Suprapubic skin (tissue), 4 donors: ENCODE results near the gene MRPL30. TPM values are rescaled to one million over a fixed set of nuclear protein-coding genes. Genes with fewer than 3 reads are reported as not detected.
A peak's percentile ranks its signal among the peaks of the same experiment; 100 is the strongest.
"Not testable (repeated sequence)": the region's sequence is repeated elsewhere in the genome, so short reads cannot be mapped to it uniquely, and the experiment has no call there.

ENCODE experiments used
- DNase-seq, 2 donors: peaks; one replicate each; pipeline ENCODE4 v3.0.0-alpha.2; 2019; ENCODE audit warnings: low spot score in 2 of 2
- H3K27ac ChIP-seq: fragments of 200-600 bp; sonication (generic); one replicate; pipeline ENCODE4 v1.5.1; 2019
- H3K27me3 ChIP-seq: fragments of 200-600 bp; sonication (generic); one replicate; pipeline ENCODE4 v1.5.1; 2019
- H3K36me3 ChIP-seq: fragments of 200-600 bp; sonication (generic); one replicate; pipeline ENCODE4 v1.5.1; 2019
- H3K4me1 ChIP-seq: fragments of 200-600 bp; sonication (generic); one replicate; pipeline ENCODE4 v1.5.1; 2019
- H3K4me3 ChIP-seq: fragments of 200-600 bp; sonication (generic); one replicate; pipeline ENCODE4 v1.5.1; 2019; ENCODE audit warnings: mild to moderate bottlenecking
- H3K9me3 ChIP-seq: fragments of 200-600 bp; sonication (generic); one replicate; pipeline ENCODE4 v1.5.1; 2019
- CTCF ChIP-seq, 2 donors: fragments of 200-600 bp in 1 of 2; fragments of 450-650 bp in 1 of 2; sonication (generic) in 1 of 2; IDR thresholded peaks; one replicate each; pipeline ENCODE4 v1.5.1; 2016 to 2019; ENCODE audit warnings: antibody characterized with exemption in 2 of 2, mild to moderate bottlenecking in 1 of 2, moderate library complexity in 1 of 2
- EP300 ChIP-seq: sonication (generic); formaldehyde crosslinking; IDR thresholded peaks from one replicate; pipeline ENCODE4 v1.6.1; 2017; ENCODE audit warnings: antibody characterized with exemption
- POLR2A ChIP-seq, 2 donors: fragments of 450-650 bp; IDR thresholded peaks; one replicate each; pipeline ENCODE4 v1.6.1; 2017; ENCODE audit warnings: antibody characterized with exemption in 2 of 2, mild to moderate bottlenecking in 2 of 2, moderate library complexity in 2 of 2
- POLR2AphosphoS5 ChIP-seq, 3 donors: sonication (generic); formaldehyde crosslinking; IDR thresholded peaks; one replicate each; pipeline ENCODE4 v1.6.1; 2017; ENCODE audit warnings: antibody characterized with exemption in 3 of 3
- WGBS: methylation state at CpG from one replicate; pipeline ENCODE4 v1.1.5; 2018; 5-methylcytosine and 5-hydroxymethylcytosine counted together
- total RNA-seq, 4 donors: library from RNA; depleted of rRNA; stranded (reverse); fragments of >200 nt; gene quantifications; one replicate each; pipeline ENCODE4 v1.1.0, GENCODE V29; 2016

MRPL30 gene
- total RNA-seq, result 10 to 100 TPM; 19.4 to 32.3 (median 28.1) TPM

GRCh38 chr2:99180755-99181623 is at the start of gene MRPL30, which contains the start of gene MITD1:
MRPL30 (plus strand) TSS chr2:99181184; CDS start chr2:99186204, 5,020 bp downstream.
MITD1 (minus strand) TSS chr2:99181058; CDS start chr2:99180981, 77 bp downstream.
- Histone ChIP-seq H3K27me3 (no peaks in the 10 kb centered on the region), H3K4me3 (peak within 1 kb of the TSS; percentile 74), H3K9me3 (no peaks in the 10 kb centered on the region), H3K36me3 (no peaks in the 10 kb centered on the region), H3K4me1 (peaks cover 36% of the 10 kb centered on the region), H3K27ac (peak within 1 kb of the TSS; percentile 77)
- DNase-seq, result peak; percentile 96
- TF ChIP-seq CTCF (IDR thresholded peaks at IDR 0.05) (no peak), POLR2A (IDR thresholded peaks at IDR 0.05) (peak; percentile 24 to 72), EP300 (no peak), POLR2AphosphoS5 (IDR thresholded peaks at IDR 0.05) (peak in 2 of 3 donors; percentile 90 to 97)
- WGBS, result under 1% methylated on average over 31 of the region's 39 CpGs

- not testable (repeated sequence) for H3K4me3 ChIP-seq, H3K4me1 ChIP-seq, H3K27ac ChIP-seq, H3K36me3 ChIP-seq, H3K27me3 ChIP-seq, DNase-seq
- peaks cover 25% of the 10 kb centered on the region for H3K9me3 ChIP-seq
- 93% methylated on average over 2 of the region's 2 CpGs for WGBS
These were observed 45.9 kb upstream of the MRPL30 start for GRCh38 chr2:99135044-99135556.

GRCh38 chr2:99139003-99139402 is 42.0 kb upstream of the MRPL30 start:
- Histone ChIP-seq H3K4me3 (no peak overlapping the region), H3K27ac (no peak overlapping the region), H3K27me3 (no peaks in the 10 kb centered on the region), H3K4me1 (peaks cover 13% of the 10 kb centered on the region), H3K36me3 (no peaks in the 10 kb centered on the region), H3K9me3 (no peaks in the 10 kb centered on the region)
- TF ChIP-seq CTCF (IDR thresholded peaks at IDR 0.05) (no peak), POLR2A (IDR thresholded peaks at IDR 0.05) (no peak), POLR2AphosphoS5 (IDR thresholded peaks at IDR 0.05) (no peak), EP300 (no peak)
- WGBS, result 98% methylated on average over 4 of the region's 4 CpGs
- DNase-seq, result no peak

GRCh38 chr2:99140056-99140859 is 40.7 kb upstream of the MRPL30 start:
- Histone ChIP-seq H3K4me1 (peaks cover 13% of the 10 kb centered on the region), H3K27ac (peak overlapping the region; percentile 94), H3K36me3 (no peaks in the 10 kb centered on the region), H3K27me3 (no peaks in the 10 kb centered on the region), H3K9me3 (no peaks in the 10 kb centered on the region), H3K4me3 (peak overlapping the region; percentile 86)
- TF ChIP-seq POLR2AphosphoS5 (IDR thresholded peaks at IDR 0.05) (no peak), EP300 (no peak), POLR2A (IDR thresholded peaks at IDR 0.05) (no peak), CTCF (IDR thresholded peaks at IDR 0.05) (no peak)
- no peak for DNase-seq
- WGBS, result 24% methylated on average over 14 of the region's 17 CpGs

GRCh38 chr2:99140860-99141109 is 40.2 kb upstream of the MRPL30 start:
- Histone ChIP-seq H3K9me3 (no peaks in the 10 kb centered on the region), H3K36me3 (no peaks in the 10 kb centered on the region), H3K27ac (peak overlapping the region; percentile 94), H3K27me3 (no peaks in the 10 kb centered on the region), H3K4me3 (peak overlapping the region; percentile 86), H3K4me1 (peaks cover 13% of the 10 kb centered on the region)
- TF ChIP-seq EP300 (no peak), CTCF (IDR thresholded peaks at IDR 0.05) (no peak), POLR2A (IDR thresholded peaks at IDR 0.05) (no peak), POLR2AphosphoS5 (IDR thresholded peaks at IDR 0.05) (no peak)
- 2% methylated on average over 13 of the region's 21 CpGs for WGBS
- DNase-seq, result no peak
